ENCODE results near the gene C19orf38.

Gene C19orf38

DNA sequence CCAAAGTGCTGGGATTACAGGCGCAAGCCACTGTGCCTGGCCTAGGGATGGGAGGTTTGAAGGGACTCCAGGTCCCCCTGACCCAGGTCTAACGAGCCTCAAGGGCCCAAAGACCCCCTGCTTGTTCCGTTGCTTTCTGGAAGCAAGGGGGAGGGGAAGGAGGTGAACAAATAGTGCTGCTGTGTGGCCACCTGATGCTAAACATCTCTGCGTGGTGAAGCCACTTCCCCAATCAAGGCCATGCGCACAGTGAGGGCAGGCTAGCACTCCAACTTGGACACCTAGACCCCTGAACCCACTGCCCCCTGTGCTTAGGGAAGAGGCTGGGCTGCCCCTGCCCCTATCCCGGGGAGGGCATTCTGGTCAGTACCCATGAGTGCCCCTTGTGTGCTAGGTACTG lies 47.1 kb downstream of the C19orf38 start:
- Histone ChIP-seq H3K4me1 (ENCODE audit: control insufficient read depth, insufficient read depth, low read length) (peaks cover 42% of the 10 kb centered on the region), H3K4me3 (ENCODE audit: low read length in 2 of 2) (no peak overlapping the region), H3K9ac (ENCODE audit: low read length in 2 of 2) (no peak overlapping the region)

GRCh38 chr19:10895920-10896319 lies 47.7 kb downstream of the C19orf38 start:
- H3K9ac ChIP-seq (ENCODE audit: low read length in 2 of 2): no peak overlapping the region
- peaks cover 40% of the 10 kb centered on the region for H3K4me1 ChIP-seq (ENCODE audit: control insufficient read depth, insufficient read depth, low read length)
- H3K9me3 ChIP-seq (ENCODE audit: control insufficient read depth in 2 of 2, low read length in 2 of 2): no peaks in the 10 kb centered on the region
- H3K27ac ChIP-seq (ENCODE audit: low read length): no peak overlapping the region
- no peaks in the 10 kb centered on the region for H3K36me3 ChIP-seq (ENCODE audit: control insufficient read depth in 2 of 2, insufficient read depth in 2 of 2, low read length in 2 of 2)
- no peaks in the 10 kb centered on the region for H3K27me3 ChIP-seq (ENCODE audit: control insufficient read depth in 1 of 2, insufficient read depth in 2 of 2, low read length in 2 of 2)
- H3K4me3 ChIP-seq (ENCODE audit: low read length in 2 of 2): no peak overlapping the region

More for the DNA sequence above, 47.1 kb downstream of the C19orf38 start:
- Histone ChIP-seq H3K27ac (ENCODE audit: low read length) (no peak overlapping the region), H3K27me3 (ENCODE audit: control insufficient read depth in 1 of 2, insufficient read depth in 2 of 2, low read length in 2 of 2) (no peaks in the 10 kb centered on the region), H3K36me3 (ENCODE audit: control insufficient read depth in 2 of 2, insufficient read depth in 2 of 2, low read length in 2 of 2) (no peaks in the 10 kb centered on the region), H3K9me3 (ENCODE audit: control insufficient read depth in 2 of 2, low read length in 2 of 2) (no peaks in the 10 kb centered on the region)

DNA sequence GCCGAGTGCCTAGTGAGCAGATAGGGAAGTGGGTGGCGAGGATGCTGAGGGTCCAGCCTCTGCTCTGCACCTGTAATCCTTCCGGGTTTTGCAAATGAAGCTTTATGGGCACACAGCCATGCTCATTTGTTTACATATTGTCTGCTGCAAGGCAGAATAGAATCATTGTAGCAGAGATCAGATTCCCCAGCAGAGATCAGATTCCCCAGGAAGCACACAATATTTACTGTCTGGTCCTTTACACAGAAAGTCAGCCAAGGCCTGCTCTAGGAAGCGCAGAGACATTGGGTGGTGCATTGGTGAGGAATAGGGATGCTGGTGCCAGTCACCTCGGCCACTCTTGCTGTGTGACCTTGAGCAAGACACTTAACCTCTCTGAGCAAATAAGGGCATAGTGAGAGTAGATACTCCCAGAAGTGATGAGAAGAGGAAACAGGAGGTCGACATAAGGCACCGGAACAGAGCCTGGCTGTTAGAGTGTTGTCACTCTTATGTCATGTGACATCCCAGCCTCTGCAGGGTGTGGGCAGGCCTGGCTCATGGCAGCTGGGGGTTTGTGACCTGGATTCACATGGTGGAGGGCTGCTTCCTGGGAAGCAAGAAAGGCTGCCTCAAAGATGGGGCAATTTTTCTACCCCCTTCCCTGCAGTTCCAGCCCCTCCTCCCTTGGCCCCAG lies 48.8 kb downstream of the C19orf38 start:
- Histone ChIP-seq H3K9me3 (ENCODE audit: control insufficient read depth in 2 of 2, low read length in 2 of 2) (no peaks in the 10 kb centered on the region), H3K27me3 (ENCODE audit: control insufficient read depth in 1 of 2, insufficient read depth in 2 of 2, low read length in 2 of 2) (no peaks in the 10 kb centered on the region), H3K4me1 (ENCODE audit: control insufficient read depth, insufficient read depth, low read length) (peaks cover 32% of the 10 kb centered on the region), H3K27ac (ENCODE audit: low read length) (no peak overlapping the region), H3K4me3 (ENCODE audit: low read length in 2 of 2) (no peak overlapping the region), H3K9ac (ENCODE audit: low read length in 2 of 2) (peak overlapping the region in 1 of 2 donors; percentile 22), H3K36me3 (ENCODE audit: control insufficient read depth in 2 of 2, insufficient read depth in 2 of 2, low read length in 2 of 2) (no peaks in the 10 kb centered on the region)

DNA sequence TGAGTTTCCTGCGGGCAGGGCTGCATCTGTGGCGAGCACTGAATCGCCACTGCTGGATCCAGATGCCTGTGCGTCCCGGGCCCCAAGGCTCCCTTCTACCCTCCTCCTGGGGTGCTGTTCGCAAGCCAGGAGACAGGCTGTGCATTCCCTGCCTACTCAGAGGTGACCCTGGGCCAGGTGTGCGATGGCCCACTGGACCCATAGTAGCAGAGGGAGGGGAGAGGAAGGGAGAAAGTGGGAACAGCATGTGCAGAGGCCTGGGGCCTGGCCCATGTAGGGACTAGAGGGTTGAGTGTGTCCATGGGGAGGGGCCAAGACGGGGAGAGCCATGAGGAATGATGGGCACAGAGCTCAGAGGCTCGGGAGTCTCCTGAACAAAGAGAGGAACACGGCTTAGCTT lies 50.4 kb downstream of the C19orf38 start:
- peak overlapping the region in 1 of 2 donors; percentile 38 for H3K9ac ChIP-seq (ENCODE audit: low read length in 2 of 2)
- no peak overlapping the region for H3K4me3 ChIP-seq (ENCODE audit: low read length in 2 of 2)
- H3K27ac ChIP-seq (ENCODE audit: low read length): no peak overlapping the region
- no peaks in the 10 kb centered on the region for H3K9me3 ChIP-seq (ENCODE audit: control insufficient read depth in 2 of 2, low read length in 2 of 2)
- no peaks in the 10 kb centered on the region for H3K36me3 ChIP-seq (ENCODE audit: control insufficient read depth in 2 of 2, insufficient read depth in 2 of 2, low read length in 2 of 2)
- H3K4me1 ChIP-seq (ENCODE audit: control insufficient read depth, insufficient read depth, low read length): peaks cover 32% of the 10 kb centered on the region
- no peaks in the 10 kb centered on the region for H3K27me3 ChIP-seq (ENCODE audit: control insufficient read depth in 1 of 2, insufficient read depth in 2 of 2, low read length in 2 of 2)

GRCh38 chr19:10899151-10899653 lies 51.0 kb downstream of the C19orf38 start:
- Histone ChIP-seq H3K27ac (ENCODE audit: low read length) (peak overlapping the region; percentile 41), H3K9me3 (ENCODE audit: control insufficient read depth in 2 of 2, low read length in 2 of 2) (no peaks in the 10 kb centered on the region), H3K4me3 (ENCODE audit: low read length in 2 of 2) (peak overlapping the region in 1 of 2 donors; percentile 29), H3K27me3 (ENCODE audit: control insufficient read depth in 1 of 2, insufficient read depth in 2 of 2, low read length in 2 of 2) (no peaks in the 10 kb centered on the region), H3K4me1 (ENCODE audit: control insufficient read depth, insufficient read depth, low read length) (peaks cover 32% of the 10 kb centered on the region), H3K9ac (ENCODE audit: low read length in 2 of 2) (peak overlapping the region in 1 of 2 donors; percentile 27), H3K36me3 (ENCODE audit: control insufficient read depth in 2 of 2, insufficient read depth in 2 of 2, low read length in 2 of 2) (no peaks in the 10 kb centered on the region)

GRCh38 chr19:10907925-10908324 lies 59.7 kb downstream of the C19orf38 start:
- Histone ChIP-seq H3K9ac (ENCODE audit: low read length in 2 of 2) (no peak overlapping the region), H3K27ac (ENCODE audit: low read length) (no peak overlapping the region), H3K36me3 (ENCODE audit: control insufficient read depth in 2 of 2, insufficient read depth in 2 of 2, low read length in 2 of 2) (peaks cover 32 to 39% of the 10 kb centered on the region in 2 donors), H3K4me1 (ENCODE audit: control insufficient read depth, insufficient read depth, low read length) (no peaks in the 10 kb centered on the region), H3K4me3 (ENCODE audit: low read length in 2 of 2) (no peak overlapping the region), H3K27me3 (ENCODE audit: control insufficient read depth in 1 of 2, insufficient read depth in 2 of 2, low read length in 2 of 2) (no peaks in the 10 kb centered on the region), H3K9me3 (ENCODE audit: control insufficient read depth in 2 of 2, low read length in 2 of 2) (no peaks in the 10 kb centered on the region)

GRCh38 chr19:10908380-10908960 lies 60.3 kb downstream of the C19orf38 start:
- H3K4me1 ChIP-seq (ENCODE audit: control insufficient read depth, insufficient read depth, low read length): no peaks in the 10 kb centered on the region
- H3K4me3 ChIP-seq (ENCODE audit: low read length in 2 of 2): no peak overlapping the region
- no peaks in the 10 kb centered on the region for H3K27me3 ChIP-seq (ENCODE audit: control insufficient read depth in 1 of 2, insufficient read depth in 2 of 2, low read length in 2 of 2)
- H3K27ac ChIP-seq (ENCODE audit: low read length): no peak overlapping the region
- H3K36me3 ChIP-seq (ENCODE audit: control insufficient read depth in 2 of 2, insufficient read depth in 2 of 2, low read length in 2 of 2): peaks cover 32 to 39% of the 10 kb centered on the region in 2 donors
- no peak overlapping the region for H3K9ac ChIP-seq (ENCODE audit: low read length in 2 of 2)
- no peaks in the 10 kb centered on the region for H3K9me3 ChIP-seq (ENCODE audit: control insufficient read depth in 2 of 2, low read length in 2 of 2)

GRCh38 chr19:10911579-10912363 lies 63.6 kb downstream of the C19orf38 start:
- H3K27ac ChIP-seq (ENCODE audit: low read length): no peak overlapping the region
- H3K36me3 ChIP-seq (ENCODE audit: control insufficient read depth in 2 of 2, insufficient read depth in 2 of 2, low read length in 2 of 2): peaks cover 43 to 47% of the 10 kb centered on the region in 2 donors

GRCh38 chr19:10912619-10913018 lies 64.4 kb downstream of the C19orf38 start:
- Histone ChIP-seq H3K27ac (ENCODE audit: low read length) (no peak overlapping the region), H3K9ac (ENCODE audit: low read length in 2 of 2) (no peak overlapping the region), H3K4me1 (ENCODE audit: control insufficient read depth, insufficient read depth, low read length) (peaks cover 2% of the 10 kb centered on the region), H3K9me3 (ENCODE audit: control insufficient read depth in 2 of 2, low read length in 2 of 2) (no peaks in the 10 kb centered on the region), H3K36me3 (ENCODE audit: control insufficient read depth in 2 of 2, insufficient read depth in 2 of 2, low read length in 2 of 2) (peaks cover 41 to 47% of the 10 kb centered on the region in 2 donors), H3K27me3 (ENCODE audit: control insufficient read depth in 1 of 2, insufficient read depth in 2 of 2, low read length in 2 of 2) (no peaks in the 10 kb centered on the region), H3K4me3 (ENCODE audit: low read length in 2 of 2) (no peak overlapping the region)

More at GRCh38 chr19:10911579-10912363, 63.6 kb downstream of the C19orf38 start:
- no peak overlapping the region for H3K4me3 ChIP-seq (ENCODE audit: low read length in 2 of 2)
- H3K9ac ChIP-seq (ENCODE audit: low read length in 2 of 2): no peak overlapping the region
- H3K27me3 ChIP-seq (ENCODE audit: control insufficient read depth in 1 of 2, insufficient read depth in 2 of 2, low read length in 2 of 2): no peaks in the 10 kb centered on the region
- peaks cover 2% of the 10 kb centered on the region for H3K4me1 ChIP-seq (ENCODE audit: control insufficient read depth, insufficient read depth, low read length)
- no peaks in the 10 kb centered on the region for H3K9me3 ChIP-seq (ENCODE audit: control insufficient read depth in 2 of 2, low read length in 2 of 2)

DNA sequence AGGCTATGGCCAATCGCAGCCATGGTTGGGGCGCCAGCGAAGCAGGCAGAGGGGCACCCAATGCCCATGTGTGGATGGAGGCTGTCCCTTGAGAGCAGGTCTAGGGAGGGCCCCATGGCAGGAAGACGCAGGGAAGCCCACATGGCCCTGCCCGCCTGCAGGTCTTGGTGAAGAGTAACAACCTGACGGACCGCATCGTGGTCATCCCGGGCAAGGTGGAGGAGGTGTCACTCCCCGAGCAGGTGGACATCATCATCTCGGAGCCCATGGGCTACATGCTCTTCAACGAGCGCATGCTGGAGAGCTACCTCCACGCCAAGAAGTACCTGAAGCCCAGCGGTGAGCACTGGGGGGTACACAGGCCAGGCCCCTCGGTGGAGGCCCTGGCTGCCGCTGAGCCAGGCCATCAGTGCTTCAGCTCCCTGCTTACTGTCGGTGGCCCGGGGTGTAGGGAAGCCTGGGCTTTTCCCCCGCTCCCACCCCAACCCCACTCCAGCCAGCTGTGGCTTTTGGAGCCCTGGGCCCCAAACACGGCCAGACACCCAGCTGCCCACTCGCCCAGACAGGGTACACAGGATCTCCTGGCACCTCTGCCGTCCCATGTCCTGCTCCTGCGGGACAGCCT lies 65.6 kb downstream of the C19orf38 start:
- Histone ChIP-seq H3K27me3 (ENCODE audit: control insufficient read depth in 1 of 2, insufficient read depth in 2 of 2, low read length in 2 of 2) (no peaks in the 10 kb centered on the region), H3K36me3 (ENCODE audit: control insufficient read depth in 2 of 2, insufficient read depth in 2 of 2, low read length in 2 of 2) (peaks cover 36 to 42% of the 10 kb centered on the region in 2 donors), H3K4me3 (ENCODE audit: low read length in 2 of 2) (no peak overlapping the region), H3K9me3 (ENCODE audit: control insufficient read depth in 2 of 2, low read length in 2 of 2) (no peaks in the 10 kb centered on the region), H3K4me1 (ENCODE audit: control insufficient read depth, insufficient read depth, low read length) (peaks cover 2% of the 10 kb centered on the region), H3K9ac (ENCODE audit: low read length in 2 of 2) (no peak overlapping the region), H3K27ac (ENCODE audit: low read length) (no peak overlapping the region)

All from stomach smooth muscle (tissue), 2 donors.